ENCODE data around the gene PLB1.

Gene PLB1, protein sequence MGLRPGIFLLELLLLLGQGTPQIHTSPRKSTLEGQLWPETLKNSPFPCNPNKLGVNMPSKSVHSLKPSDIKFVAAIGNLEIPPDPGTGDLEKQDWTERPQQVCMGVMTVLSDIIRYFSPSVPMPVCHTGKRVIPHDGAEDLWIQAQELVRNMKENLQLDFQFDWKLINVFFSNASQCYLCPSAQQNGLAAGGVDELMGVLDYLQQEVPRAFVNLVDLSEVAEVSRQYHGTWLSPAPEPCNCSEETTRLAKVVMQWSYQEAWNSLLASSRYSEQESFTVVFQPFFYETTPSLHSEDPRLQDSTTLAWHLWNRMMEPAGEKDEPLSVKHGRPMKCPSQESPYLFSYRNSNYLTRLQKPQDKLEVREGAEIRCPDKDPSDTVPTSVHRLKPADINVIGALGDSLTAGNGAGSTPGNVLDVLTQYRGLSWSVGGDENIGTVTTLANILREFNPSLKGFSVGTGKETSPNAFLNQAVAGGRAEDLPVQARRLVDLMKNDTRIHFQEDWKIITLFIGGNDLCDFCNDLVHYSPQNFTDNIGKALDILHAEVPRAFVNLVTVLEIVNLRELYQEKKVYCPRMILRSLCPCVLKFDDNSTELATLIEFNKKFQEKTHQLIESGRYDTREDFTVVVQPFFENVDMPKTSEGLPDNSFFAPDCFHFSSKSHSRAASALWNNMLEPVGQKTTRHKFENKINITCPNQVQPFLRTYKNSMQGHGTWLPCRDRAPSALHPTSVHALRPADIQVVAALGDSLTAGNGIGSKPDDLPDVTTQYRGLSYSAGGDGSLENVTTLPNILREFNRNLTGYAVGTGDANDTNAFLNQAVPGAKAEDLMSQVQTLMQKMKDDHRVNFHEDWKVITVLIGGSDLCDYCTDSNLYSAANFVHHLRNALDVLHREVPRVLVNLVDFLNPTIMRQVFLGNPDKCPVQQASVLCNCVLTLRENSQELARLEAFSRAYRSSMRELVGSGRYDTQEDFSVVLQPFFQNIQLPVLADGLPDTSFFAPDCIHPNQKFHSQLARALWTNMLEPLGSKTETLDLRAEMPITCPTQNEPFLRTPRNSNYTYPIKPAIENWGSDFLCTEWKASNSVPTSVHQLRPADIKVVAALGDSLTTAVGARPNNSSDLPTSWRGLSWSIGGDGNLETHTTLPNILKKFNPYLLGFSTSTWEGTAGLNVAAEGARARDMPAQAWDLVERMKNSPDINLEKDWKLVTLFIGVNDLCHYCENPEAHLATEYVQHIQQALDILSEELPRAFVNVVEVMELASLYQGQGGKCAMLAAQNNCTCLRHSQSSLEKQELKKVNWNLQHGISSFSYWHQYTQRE (N-terminal part only)

DNA sequence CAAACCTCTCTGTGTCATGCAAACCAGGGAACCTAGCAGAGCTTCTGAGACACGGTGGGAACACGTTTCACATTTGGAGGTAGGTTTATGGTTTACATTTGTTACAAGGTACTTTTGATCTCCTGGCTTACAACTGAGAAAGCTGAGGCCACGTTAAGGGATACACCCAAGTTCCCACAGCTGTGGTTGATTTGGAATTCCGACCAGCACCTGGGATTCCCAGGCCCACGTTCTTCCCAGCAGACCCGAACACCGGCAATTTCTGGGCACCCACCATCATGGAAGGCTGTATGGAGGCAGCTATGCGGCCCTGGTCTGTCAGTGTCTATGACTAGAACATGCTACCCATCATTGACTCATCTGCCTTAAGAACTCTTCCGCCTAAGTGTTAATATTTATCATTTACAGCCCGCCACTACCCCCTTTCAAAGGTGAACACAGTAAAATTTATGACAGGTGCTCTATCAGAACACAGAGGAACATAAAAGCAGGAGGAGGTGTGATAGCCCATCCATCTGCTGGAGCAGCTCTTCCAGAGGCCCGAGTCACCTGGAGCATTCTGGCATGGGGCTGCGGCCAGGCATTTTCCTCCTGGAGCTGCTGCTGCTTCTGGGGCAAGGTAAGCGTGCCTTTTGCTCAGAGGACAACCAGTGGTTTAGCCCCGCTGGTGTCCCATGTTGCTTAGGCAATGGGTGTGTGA is at the start of gene PLB1:
TSS of gene PLB1 (plus strand) at position 510 of the 700 bp plus-strand sequence. CDS start at position 565, 55 bp downstream.
- no peak for DNase-seq

DNA sequence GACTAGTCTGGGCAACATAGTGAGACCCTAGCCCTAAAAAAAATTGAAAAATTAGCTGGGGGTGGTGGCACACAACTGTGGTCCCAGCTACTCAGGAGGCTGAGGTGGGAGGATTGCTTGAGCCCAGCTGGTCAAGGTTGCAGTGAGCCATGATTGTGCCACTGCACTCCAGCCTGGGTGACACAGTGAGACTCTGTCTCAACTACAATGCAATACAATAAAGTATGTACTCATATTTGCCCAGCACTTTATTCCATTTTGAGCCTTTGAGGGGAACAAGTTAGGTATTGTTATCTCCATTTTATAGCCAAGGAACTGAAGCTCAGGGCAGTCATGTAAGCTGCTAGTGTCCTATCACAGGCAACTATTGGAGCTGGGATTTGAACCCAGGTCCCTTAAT is 49.3 kb upstream of the PLB1 start:
- DNase-seq: no peak

DNA sequence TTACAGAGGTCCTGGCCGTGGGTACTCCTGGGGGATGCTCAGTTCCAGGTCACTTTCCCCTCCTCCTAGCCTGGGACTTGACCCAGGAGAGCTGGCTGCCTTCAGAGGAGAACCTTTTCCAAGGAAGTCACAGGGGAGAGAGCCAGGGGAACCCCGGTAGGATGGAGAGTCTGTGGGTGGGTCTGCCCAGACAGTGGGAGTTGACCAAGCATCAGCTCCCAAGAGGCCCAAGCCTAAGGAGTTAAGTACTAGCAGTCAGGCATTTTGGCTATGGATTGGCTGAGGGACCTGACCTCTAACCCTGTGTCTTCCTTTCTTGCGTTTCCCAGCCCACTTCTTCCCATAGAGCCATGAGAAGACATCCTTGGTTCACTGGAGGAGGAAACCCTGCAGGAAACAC is 48.8 kb upstream of the PLB1 start:
- no peak for DNase-seq

DNA sequence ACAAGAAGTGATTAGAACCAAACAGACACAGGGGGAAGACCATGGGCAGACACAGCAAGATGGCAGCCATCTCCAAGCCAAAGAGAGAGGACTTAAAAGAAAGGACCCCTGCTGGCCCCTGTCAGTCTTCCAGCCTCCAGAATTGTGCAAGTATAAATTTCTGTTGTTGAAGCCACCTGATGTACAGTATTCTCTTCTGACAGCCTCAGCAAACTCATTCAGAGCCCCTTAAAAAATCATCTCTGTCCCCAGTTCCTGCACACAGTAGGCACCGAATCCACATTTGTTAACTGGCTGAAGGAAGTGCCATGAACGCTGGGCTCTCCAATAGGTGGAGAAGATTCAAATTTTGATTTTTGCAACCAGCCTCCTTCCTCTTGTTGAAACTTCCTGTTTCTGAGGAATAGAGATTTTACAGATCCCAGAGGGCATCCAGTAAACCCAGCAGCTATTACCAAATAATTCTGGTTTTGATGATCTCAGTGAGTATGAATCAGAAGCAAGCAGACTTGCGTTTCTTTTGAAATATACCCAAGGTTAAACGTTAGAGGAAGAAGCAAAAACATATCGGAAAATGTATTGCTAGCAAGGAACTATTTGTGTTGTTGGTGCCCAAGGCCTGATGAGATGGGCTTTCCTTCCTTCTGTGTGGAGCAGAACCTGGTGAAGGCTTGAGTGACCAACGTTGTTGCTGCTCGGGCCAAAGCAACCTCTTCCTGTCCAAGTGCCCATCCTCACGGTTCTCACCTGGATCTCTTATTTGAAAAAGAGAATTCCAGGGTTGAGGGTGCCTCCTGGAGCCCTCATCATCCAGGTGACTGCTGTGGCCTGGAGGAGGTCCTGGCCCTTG is 47.7 kb upstream of the PLB1 start:
- DNase-seq: no peak

DNA sequence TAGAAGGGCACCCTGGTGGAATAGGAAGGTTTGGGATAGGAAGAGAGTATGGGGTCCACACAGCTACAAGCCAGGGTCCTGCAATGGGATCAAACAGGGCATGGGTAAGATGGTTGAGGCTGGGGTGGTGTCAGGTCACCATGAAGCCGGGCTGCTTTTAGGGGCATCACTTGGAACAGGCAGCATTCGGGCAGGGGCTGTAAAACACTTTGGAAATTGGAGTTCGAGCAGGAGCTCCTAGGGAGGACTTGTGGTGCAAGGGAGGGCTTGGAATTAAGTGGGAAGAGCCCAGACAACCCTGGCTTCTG is 47.1 kb upstream of the PLB1 start:
- no peak for DNase-seq

DNA sequence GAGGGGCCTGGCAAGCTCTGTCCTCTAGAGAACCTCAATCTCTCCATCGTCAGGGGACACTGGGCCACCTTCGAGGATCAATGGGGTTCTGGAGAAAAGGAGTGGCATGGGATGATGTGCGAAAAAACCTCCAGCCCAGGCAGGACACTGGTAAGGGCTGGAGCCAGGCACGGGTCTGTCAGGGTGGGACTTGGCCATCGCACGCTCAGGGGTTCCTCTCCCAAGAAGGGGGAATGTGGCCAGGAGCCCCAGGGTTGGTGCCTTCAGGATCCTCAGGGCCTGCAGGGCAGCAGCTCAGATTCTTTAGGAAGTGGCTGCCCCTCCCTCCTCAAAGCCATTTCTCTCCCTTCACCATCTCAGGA is 46.8 kb upstream of the PLB1 start:
- no peak for DNase-seq

DNA sequence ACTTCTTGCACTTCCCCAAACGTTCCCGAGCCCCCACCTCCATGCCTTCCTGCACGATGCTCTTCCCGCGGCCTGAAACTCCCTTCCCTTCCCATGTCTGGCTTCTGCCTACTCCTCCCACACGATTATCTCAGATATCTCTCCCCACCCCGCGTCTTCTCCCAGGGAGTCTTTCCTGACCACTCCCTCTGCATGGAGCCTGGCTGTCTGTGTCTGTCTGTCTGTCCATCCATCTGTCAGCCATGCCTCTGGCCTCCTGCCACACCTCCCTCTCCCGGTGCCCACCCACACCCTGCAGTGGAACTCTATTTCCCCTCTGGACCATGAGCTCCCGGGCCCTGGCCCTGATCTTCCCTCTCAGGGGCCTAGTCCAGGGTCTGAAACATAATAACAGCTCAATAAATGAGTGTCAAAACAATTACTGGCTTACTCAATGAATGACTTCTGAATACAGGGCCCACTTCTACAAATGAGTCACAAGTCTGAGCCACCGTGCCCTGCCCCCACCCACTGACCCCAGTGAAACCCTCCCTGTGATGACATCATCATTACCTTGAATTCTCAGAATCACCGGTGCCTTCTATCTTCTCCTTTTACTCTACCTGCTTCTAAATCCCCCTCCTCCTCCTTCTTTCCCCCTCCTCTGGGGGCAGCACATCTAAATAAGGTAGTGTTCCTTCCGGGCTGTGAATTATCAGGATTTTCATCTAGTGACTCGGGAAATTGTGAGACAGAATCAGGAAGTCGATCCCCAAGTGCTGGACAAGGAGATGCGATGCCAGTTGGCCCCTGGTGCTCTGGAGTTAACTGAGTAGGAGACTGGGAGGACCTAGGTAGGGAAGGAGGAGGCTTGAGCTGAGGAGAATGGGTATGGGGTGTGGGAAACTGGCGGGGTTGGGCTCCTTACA is 46.1 kb upstream of the PLB1 start:
- peak; percentile 24 to 69 (median 49) for DNase-seq

DNA sequence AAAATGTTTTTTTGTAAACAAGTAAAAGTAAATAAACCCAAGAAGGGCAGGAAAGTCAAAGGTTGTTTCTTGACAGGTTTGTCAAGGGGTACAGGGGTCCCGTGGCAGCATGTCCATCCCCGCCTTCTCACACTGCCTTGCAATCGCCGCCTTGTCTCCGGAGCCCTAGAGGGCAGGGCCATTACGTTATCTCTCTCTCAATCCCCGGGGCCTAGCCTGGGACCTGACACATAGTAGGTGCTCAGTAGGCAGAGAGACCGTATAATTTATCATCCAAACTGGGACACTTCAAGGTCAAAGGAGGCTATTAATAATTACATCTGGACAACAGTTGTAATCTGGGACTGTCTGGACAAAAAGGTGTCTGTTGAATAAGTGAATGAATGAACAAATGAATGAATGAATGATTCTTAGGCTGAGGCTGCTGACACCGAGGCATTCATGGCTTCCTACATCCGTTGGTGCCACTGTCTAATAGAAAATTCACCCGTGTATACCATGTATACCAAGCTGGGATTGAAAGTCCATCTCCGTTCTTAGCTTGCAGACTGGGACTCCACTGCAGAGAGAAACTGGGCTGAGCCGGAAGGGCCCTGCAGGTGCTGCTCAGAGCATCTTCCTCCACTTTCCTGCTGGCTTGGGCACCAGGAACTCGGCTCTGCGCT is 44.8 kb upstream of the PLB1 start:
- DNase-seq: no peak

DNA sequence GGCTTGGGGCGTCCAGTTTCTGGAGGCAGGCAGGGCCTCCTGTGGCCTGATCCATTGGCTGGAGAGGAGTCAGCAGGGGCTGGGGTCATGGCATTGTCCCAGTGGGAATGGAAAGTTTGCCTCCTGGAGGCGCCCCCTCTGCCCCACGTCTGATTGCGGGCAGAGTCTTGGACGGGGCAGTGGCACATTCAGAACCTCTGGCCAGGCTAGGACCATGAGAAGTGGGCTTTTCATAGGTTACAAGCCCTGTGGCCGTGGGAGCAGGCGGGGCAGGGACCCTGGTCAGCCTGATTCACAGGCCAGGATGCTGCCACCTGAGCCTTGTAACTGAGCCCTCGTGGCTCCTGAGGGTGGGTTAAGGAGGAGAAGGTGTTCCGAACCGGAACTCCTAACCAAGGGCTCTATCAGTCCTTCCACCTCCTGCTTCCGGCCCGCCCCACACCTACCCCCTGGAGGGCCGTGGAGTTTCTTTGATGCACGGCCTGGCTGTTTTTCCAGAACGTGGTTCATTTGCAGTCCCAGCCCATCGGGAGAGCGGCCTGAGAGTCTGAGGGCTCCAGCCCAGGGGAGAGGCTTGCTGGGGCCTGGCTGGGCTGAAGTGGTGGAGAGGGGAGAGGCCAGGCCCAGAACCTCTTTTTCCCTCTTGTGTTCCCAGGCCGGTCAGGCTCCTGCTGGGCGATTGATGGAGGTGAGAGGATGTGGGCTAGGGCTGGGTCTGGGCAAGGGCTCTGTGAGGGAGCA is 43.9 kb upstream of the PLB1 start:
- no peak for DNase-seq

DNA sequence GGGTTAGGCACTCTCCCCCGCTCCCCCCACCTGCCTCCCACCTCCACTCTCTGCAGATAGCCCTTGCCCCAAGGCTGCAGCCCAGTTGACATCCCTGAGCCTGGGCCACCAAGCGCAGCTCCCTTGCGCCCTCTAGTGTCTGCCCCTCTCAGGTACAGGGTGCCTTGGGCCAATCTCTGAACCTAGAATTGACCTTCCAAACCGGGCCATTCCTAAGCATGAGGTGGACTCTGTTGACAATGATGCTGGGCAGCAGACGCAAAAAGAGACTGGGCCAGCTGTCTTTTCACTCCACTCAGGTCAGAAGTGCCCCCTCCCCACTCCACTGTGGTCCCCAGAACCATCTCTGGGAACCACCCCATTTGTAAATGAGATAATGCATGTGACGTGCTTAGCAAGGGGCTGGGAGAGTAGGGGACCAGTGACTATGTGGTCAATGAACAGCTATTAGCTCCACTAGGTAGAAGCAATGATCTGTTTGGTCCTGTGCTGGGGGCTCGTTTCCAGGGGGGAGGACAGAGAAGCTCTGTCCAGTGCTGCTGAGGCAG is 43.3 kb upstream of the PLB1 start:
- DNase-seq: peak; percentile 66 to 76 (median 69)

DNA sequence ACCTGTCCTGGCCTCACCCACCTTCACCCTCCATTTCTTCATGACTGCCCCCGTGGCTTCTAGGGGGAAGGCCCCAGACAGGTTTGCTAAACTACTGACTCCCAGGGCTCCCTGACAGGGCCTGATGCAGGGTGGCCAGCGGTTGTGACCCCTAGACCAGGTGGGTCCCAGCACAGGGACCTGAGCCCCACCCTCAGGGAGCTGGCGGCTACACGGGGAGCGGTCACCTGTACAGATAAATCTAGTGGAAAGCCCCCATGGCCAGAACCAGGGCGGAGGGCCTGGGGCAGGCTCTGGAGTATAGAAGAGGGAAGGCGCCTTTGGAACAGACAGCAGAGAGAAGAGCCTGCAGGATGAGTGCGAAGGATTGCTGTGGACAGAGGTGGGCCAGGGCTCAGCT is 42.5 kb upstream of the PLB1 start:
- no peak for DNase-seq

DNA sequence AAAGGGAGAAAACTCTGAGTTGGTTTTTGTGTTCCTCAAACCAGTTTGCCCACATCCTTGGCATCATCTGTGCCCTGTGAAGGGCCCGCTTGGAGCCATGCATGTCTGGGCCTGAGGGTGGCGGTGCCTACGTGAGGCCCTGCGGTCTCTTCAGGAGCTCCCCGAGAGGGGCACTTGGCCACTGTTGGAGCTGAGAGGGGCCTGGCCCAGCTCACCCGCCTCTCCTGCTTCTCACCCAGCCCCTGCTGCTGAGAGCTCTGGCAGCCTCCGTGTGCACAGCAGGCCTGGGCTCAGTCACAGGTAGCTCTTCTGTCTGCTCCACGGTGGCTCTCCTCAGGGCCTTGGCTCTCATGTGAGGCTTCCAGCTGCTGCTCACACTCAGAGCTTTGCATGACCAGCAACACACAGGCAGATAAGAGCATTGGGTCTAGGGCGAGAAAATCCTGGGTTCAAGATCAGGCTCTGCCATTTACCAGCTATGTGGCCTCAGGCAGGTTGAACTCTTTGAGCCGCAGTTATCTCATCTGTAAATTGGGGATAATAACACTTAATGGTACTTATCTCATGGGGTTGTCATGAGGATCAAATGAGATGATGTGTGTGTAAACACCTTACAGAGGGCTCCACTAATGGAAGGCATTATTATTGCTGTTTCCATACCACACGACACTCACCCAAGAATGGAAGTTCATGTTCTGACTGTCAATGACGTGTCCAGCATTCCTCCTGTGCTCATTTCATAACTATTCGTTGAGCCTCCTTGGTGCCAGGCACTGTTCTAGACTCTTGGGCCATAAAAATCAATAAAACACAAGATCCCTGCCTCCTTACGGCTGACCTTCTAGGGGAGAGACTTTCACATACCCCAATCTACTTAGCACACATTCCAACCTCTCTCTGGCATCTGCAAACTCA is 41.6 kb upstream of the PLB1 start:
- no peak for DNase-seq

DNA sequence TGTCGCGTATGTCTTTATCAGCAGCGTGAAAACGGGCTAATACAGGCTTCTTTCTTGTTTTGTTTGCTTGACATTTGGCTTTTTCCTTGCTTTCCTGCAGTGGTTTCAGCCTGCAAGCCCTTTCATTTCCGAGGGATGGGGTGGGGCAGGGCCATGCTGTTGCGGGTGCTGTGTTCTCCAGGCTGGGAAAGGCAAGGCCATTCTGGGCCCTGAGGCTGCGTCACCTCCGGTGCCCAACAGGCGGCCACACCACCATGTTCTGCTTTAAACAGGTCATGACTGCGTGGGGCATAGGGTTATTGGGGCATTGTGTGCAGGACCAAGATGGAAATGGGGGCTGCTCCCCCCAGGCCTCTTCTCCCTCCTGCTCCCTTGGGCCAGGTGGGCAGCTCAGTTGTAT is 38.6 kb upstream of the PLB1 start:
- DNase-seq: no peak

DNA sequence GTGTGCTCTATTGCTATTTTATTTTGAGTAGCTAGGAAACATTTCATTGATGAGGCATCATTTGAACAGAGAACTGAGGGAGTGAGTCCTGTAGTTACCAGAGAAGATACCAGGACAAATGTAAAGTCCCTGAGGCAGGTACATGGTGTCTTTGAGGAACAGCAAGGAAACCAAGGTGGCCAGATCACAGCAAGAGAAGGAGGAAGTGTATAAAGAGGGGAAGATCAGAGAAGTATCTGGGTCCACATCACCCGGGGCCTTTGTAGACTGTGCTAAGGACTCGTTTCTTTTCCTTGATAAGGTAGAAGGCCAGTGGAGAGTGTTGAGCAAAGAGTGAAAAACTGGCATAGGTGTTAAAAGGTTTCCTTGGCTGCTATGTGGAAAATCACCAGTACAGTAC is 34.8 kb upstream of the PLB1 start:
- DNase-seq: no peak

DNA sequence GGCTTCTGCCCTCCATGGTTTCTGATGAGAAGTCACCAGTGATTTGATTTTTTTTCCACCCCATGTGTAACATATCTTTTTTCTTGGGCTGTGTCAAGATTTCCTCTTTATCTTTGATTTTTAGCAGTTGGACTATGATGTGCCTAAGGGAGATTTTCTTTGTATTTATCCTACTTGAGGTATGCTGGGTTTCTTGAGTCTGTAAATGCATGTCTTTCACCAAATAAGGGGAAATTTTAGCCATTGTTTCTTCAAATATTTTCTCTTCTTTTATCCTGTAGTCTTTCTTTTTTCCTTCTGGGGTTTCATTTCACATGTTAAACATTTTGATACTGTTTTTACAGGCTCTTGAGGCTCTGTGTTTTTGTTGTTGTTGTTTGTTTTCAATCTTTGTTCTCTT is 33.7 kb upstream of the PLB1 start:
- DNase-seq: no peak

DNA sequence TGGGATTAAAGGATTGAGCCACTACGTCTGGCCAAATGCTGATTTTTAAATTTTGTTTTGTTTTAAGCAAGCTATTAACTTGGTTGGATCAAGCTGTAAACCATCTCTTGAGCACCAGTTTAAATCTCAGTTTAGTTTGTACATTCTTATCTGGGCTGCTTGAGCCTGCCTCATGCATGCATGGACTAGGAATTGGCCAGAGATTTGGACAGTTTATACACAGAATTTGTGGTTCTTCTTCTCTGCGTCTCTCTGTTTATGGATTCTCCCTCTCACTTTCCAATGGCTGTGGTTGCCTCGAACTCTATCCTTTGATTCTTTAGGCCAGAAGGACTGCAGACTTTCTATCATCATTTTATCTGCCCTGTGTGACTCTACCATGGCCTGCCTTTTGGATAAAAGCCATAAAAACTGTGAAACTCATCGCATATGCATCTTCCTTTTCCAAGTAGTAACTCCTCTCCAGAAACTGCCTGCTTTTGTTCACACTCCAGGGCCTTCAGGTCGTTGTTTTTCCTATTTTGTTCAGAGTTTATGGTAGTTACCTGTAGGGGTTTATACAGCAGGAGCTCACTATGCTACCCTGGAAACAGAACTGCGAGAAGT is 32.5 kb upstream of the PLB1 start:
- no peak for DNase-seq

DNA sequence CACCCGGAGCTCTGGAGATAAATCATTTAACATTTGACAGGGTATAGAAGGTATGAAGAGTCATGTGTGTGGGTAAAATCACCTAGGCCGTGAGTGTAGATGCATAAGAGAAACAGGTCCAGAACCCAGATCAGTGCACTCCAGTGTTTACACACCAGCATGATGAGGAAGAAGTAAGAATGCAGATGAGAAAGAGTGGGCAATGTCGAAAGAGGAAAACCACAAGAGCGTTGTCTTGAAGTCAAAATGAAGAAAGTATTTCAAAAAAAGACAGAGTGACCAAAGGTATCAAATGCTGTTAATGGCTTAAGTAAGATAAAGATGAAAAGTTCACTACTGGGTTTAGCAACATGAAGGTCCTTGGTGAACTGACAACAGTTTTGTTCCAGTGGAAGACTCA is 32.0 kb upstream of the PLB1 start:
- no peak for DNase-seq

All from activated CD4-positive, CD25-positive, alpha-beta regulatory T cell (primary cell).